Keratinocyte (primary cell): ENCODE data around the gene RAB3GAP2. TPM values are rescaled to one million over a fixed set of nuclear protein-coding genes. Genes with fewer than 3 reads are reported as not detected.
A peak's percentile ranks its signal among the peaks of the same experiment; 100 is the strongest.

ENCODE experiments used
- DNase-seq: peaks from one replicate; pipeline ENCODE4 v3.0.0-alpha.2; 2011; ENCODE audit warnings: low read depth, missing footprints, low spot score
- FAIRE-seq: peaks from 2 replicates; lab custom pipeline; 2011; peaks lifted over from hg19 to GRCh38; lab: Jason Lieb, UNC
- H2AFZ ChIP-seq: 2 replicates; pipeline ENCODE4 v1.6.0; 2012; ENCODE audit warnings: low read length, control low read depth, inconsistent platforms; ENCODE audit not compliant: control insufficient read depth
- H3K27ac ChIP-seq: 2 replicates; pipeline ENCODE4 v1.5.1; 2011; ENCODE audit warnings: low read length; ENCODE audit not compliant: control insufficient read depth, insufficient read depth
- H3K27me3 ChIP-seq: 3 replicates; pipeline ENCODE4 v1.6.0; 2011; ENCODE audit warnings: low read length; ENCODE audit not compliant: control insufficient read depth, insufficient read depth; ENCODE audit errors: extremely low read depth
- H3K36me3 ChIP-seq, 2 experiments: 2 replicates in 1 of 2; 3 replicates in 1 of 2; pipeline ENCODE4 v1.5.1; 2011; ENCODE audit warnings: low read length in 2 of 2, mild to moderate bottlenecking in 1 of 2; ENCODE audit not compliant: control insufficient read depth in 2 of 2, insufficient read depth in 2 of 2; ENCODE audit errors: extremely low read depth in 1 of 2
- H3K4me1 ChIP-seq: 3 replicates; pipeline ENCODE4 v1.5.1; 2011; ENCODE audit warnings: low read length; ENCODE audit not compliant: control insufficient read depth, insufficient read depth; ENCODE audit errors: extremely low read depth
- H3K4me2 ChIP-seq: 3 replicates; pipeline ENCODE4 v1.6.0; 2011; ENCODE audit warnings: low read depth, low read length; ENCODE audit not compliant: control insufficient read depth, insufficient read depth; ENCODE audit errors: extremely low read depth
- H3K4me3 ChIP-seq, 3 experiments: fragments of 200-600 bp in 1 of 3; sonication (generic) in 1 of 3; 2 replicates in 2 of 3; 3 replicates in 1 of 3; pipeline ENCODE4 v1.5.1; 2011 to 2016; ENCODE audit warnings: low read length in 3 of 3, mild to moderate bottlenecking in 3 of 3, control low read depth in 2 of 3, inconsistent platforms in 1 of 3, low read depth in 1 of 3, mixed read lengths in 1 of 3, mixed run types in 1 of 3, moderate library complexity in 1 of 3; ENCODE audit not compliant: control insufficient read depth in 2 of 3, insufficient read depth in 2 of 3; ENCODE audit errors: extremely low read depth in 1 of 3
- H3K79me2 ChIP-seq: 2 replicates; pipeline ENCODE4 v1.6.0; 2012; ENCODE audit warnings: low read length; ENCODE audit not compliant: control insufficient read depth, insufficient read depth
- H3K9ac ChIP-seq: 3 replicates; pipeline ENCODE4 v1.6.0; 2011; ENCODE audit warnings: low read length; ENCODE audit not compliant: control insufficient read depth, insufficient read depth; ENCODE audit errors: extremely low read depth
- H3K9me1 ChIP-seq: 3 replicates; pipeline ENCODE4 v1.6.0; 2011; ENCODE audit warnings: low read length; ENCODE audit not compliant: control insufficient read depth, insufficient read depth; ENCODE audit errors: extremely low read depth
- H3K9me3 ChIP-seq: 2 replicates; pipeline ENCODE4 v1.5.1; 2012; ENCODE audit warnings: low read depth, low read length; ENCODE audit not compliant: control insufficient read depth
- H4K20me1 ChIP-seq: 3 replicates; pipeline ENCODE4 v1.6.0; 2011; ENCODE audit warnings: low read length; ENCODE audit not compliant: control insufficient read depth, insufficient read depth; ENCODE audit errors: extremely low read depth
- CTCF ChIP-seq, 3 experiments: IDR thresholded peaks in 1 of 3; conservative IDR thresholded peaks in 1 of 3; optimal IDR thresholded peaks in 1 of 3; 2 replicates in 2 of 3; 3 replicates in 1 of 3; pipeline versions ENCODE3 to v1.5.1; 2011; ENCODE audit warnings: low read length in 3 of 3, mild to moderate bottlenecking in 3 of 3, moderate library complexity in 2 of 3, control low read depth in 1 of 3, inconsistent platforms in 1 of 3; ENCODE audit not compliant: insufficient read depth in 2 of 3; ENCODE audit errors: extremely low read depth in 1 of 3
- EZH2 ChIP-seq: IDR thresholded peaks from one replicate; pipeline ENCODE4 v1.6.1; 2012; ENCODE audit warnings: inconsistent platforms, mild to moderate bottlenecking, low read length, moderate library complexity
- dilution Hi-C: fragments of 300-500 bp; cut with MboI; formaldehyde crosslinking; loops from one replicate; pipeline ENCODE4 v1.7.0; 2020; ENCODE audit warnings: low sequenced_read_pairs; ENCODE audit not compliant: extremely low pct_ligation_motif_present
- polyA plus RNA-seq, 5 experiments: library from polyadenylated mRNA; depleted of rRNA in 3 of 5; stranded (reverse) in 3 of 5; stranded (forward) in 1 of 5; unstranded in 1 of 5; fragments of >200 nt; gene quantifications; 1 replicate in 1 of 5; 2 replicates in 3 of 5; 3 replicates in 1 of 5; pipeline versions ENCODE4 v1.2.1 to v1.2.3, GENCODE V29; 2011 to 2012; ENCODE audit warnings: missing spikeins in 2 of 5, low read depth in 1 of 5, low replicate concordance in 1 of 5

RAB3GAP2 gene
- polyA plus RNA-seq, 1 donor (not counting 4 experiments of a cell fraction or from before 2014, with no cell fraction given): 44.4 TPM

GRCh38 chr1:220301630-220302029 is 29.4 kb upstream of the RAB3GAP2 start:
- H2AFZ ChIP-seq: no peak overlapping the region
- dilution Hi-C loops: no loop called here

DNA sequence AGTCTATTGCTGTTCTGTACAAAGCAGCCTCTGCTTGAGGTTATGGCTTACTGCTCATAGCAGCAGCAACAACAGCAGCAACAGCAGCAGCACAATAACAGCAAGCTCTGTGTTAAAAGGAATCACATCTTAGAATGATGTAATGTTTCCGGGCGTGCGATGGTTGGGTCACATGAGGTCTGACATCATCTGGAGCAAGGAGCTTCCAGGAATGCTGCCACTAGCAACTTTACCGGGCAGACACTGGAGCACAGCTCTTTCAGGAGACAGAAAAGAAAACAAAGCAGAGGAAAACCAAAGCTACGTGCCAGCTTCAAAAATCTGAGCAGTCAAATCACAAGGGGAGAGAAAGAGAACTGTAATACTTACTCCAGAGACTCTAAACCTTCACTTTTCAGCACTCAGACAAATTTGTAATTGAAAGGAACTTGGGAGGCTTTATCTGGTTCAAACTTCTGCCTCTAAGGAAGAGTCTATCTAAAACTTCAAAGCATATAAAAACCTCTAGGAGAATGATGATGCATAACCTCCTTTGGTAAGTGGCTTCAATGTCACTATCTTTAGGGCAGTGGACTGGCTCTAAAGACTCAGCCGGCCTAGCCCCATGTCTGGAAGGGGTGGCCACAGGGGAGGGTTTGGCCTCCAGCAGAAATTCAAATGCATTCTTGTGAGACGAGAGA is 28.3 kb upstream of the RAB3GAP2 start:
- Histone ChIP-seq H3K4me3 (no peak overlapping the region), H3K36me3 (no peaks in the 10 kb centered on the region), H3K4me1 (peaks cover 5% of the 10 kb centered on the region), H2AFZ (peak overlapping the region; percentile 68), H3K9me1 (no peaks in the 10 kb centered on the region), H3K4me2 (peak overlapping the region; percentile 1), H3K9me3 (no peaks in the 10 kb centered on the region), H4K20me1 (no peaks in the 10 kb centered on the region), H3K9ac (peak overlapping the region; percentile 19), H3K27ac (peak overlapping the region; percentile 33), H3K79me2 (no peaks in the 10 kb centered on the region), H3K27me3 (no peaks in the 10 kb centered on the region)
- peak; percentile 83 for FAIRE-seq
- TF ChIP-seq CTCF (optimal IDR thresholded peaks at IDR 0.05 in 1 of 3, IDR thresholded peaks at IDR 0.05 in 1 of 3, conservative IDR thresholded peaks at IDR 0.05 in 1 of 3; ENCODE audit: extremely low read depth in 1 of 3, insufficient read depth in 2 of 3, low read length in 3 of 3) (no peak), EZH2 (no peak)
- peak; percentile 19 for DNase-seq
- dilution Hi-C loops: no loop called here

More at GRCh38 chr1:220301630-220302029, 29.4 kb upstream of the RAB3GAP2 start:
- Histone ChIP-seq H3K9me1 (no peaks in the 10 kb centered on the region), H3K9me3 (no peaks in the 10 kb centered on the region), H3K9ac (no peak overlapping the region), H3K27me3 (no peaks in the 10 kb centered on the region), H3K4me2 (no peak overlapping the region), H3K27ac (no peak overlapping the region), H3K4me3 (no peak overlapping the region), H3K36me3 (no peaks in the 10 kb centered on the region), H3K4me1 (peaks cover 5% of the 10 kb centered on the region), H4K20me1 (no peaks in the 10 kb centered on the region), H3K79me2 (no peaks in the 10 kb centered on the region)
- DNase-seq (no peak), FAIRE-seq (no peak)
- TF ChIP-seq CTCF (optimal IDR thresholded peaks at IDR 0.05 in 1 of 3, IDR thresholded peaks at IDR 0.05 in 1 of 3, conservative IDR thresholded peaks at IDR 0.05 in 1 of 3; ENCODE audit: extremely low read depth in 1 of 3, insufficient read depth in 2 of 3, low read length in 3 of 3): no peak
- TF ChIP-seq EZH2: no peak
